SK-N-SH (cell line): ENCODE data around the gene ACE. TPM values are rescaled to one million over a fixed set of nuclear protein-coding genes. Genes with fewer than 3 reads are reported as not detected.

ENCODE experiments used
- CTCF ChIA-PET: fragments of 300-600, 350-600 bp; formaldehyde crosslinking; extraction: SDS; loops from one replicate; lab custom pipeline; 2021; lab: Yijun Ruan, JAX
- POLR2A ChIA-PET: fragments of 350-600 bp; sonication (Branson Sonifier 250); formaldehyde crosslinking; extraction: SDS; loops from one replicate; lab custom pipeline; 2020; ENCODE audit warnings: antibody characterized with exemption, inconsistent platforms; lab: Yijun Ruan, JAX
- DNase-seq: peaks from one replicate; pipeline ENCODE4 v3.0.0; 2012
- H2AFZ ChIP-seq: fragments of 200-600 bp; sonication (generic); 2 replicates; pipeline ENCODE4 v1.8.1; 2016; ENCODE audit warnings: antibody characterized with exemption, mild to moderate bottlenecking, low read depth
- H3F3A ChIP-seq: fragments of 200-600 bp; sonication (generic); replicated peaks from 2 replicates; pipeline ENCODE3; 2016; ENCODE audit warnings: antibody characterized with exemption, mild to moderate bottlenecking; ENCODE audit not compliant: insufficient read depth
- H3K27ac ChIP-seq, 2 experiments: fragments of 200-500 bp in 1 of 2; fragments of 200-600 bp in 1 of 2; sonication (Bioruptor generic) in 1 of 2; sonication (generic), shearing (Covaris generic) in 1 of 2; 2 replicates each; pipeline versions ENCODE4 v1.5.1 to v1.6.1; 2014 to 2016; ENCODE audit warnings: low read depth in 2 of 2, inconsistent platforms in 1 of 2, low read length in 1 of 2, mild to moderate bottlenecking in 1 of 2, mixed read lengths in 1 of 2
- H3K27me3 ChIP-seq: fragments of 200-600 bp; sonication (generic), shearing (Covaris generic); 2 replicates; pipeline ENCODE4 v1.6.1; 2016; ENCODE audit warnings: mixed run types; ENCODE audit not compliant: insufficient read depth
- H3K36me3 ChIP-seq, 2 experiments: fragments of 200-500 bp in 1 of 2; fragments of 200-600 bp in 1 of 2; sonication (Bioruptor generic) in 1 of 2; sonication (generic) in 1 of 2; replicated peaks in 1 of 2; 2 replicates each; pipeline versions ENCODE3 to v1.5.1; 2014 to 2016; ENCODE audit warnings: low read length in 1 of 2, mild to moderate bottlenecking in 1 of 2; ENCODE audit not compliant: insufficient read depth in 2 of 2, control insufficient read depth in 1 of 2
- H3K4me1 ChIP-seq, 2 experiments: fragments of 200-500 bp in 1 of 2; fragments of 200-600 bp in 1 of 2; sonication (Bioruptor generic) in 1 of 2; sonication (generic), shearing (Covaris generic) in 1 of 2; 2 replicates each; pipeline versions ENCODE4 v1.5.1 to v1.6.1; 2014 to 2016; ENCODE audit warnings: low read depth in 1 of 2, low read length in 1 of 2, mixed run types in 1 of 2; ENCODE audit not compliant: insufficient read depth in 2 of 2, control insufficient read depth in 1 of 2
- H3K4me2 ChIP-seq: fragments of 200-600 bp; sonication (generic), shearing (Covaris generic); 2 replicates; pipeline ENCODE4 v1.6.1; 2017; ENCODE audit warnings: mixed run types
- H3K4me3 ChIP-seq, 2 experiments: fragments of 200-500 bp in 1 of 2; fragments of 200-600 bp in 1 of 2; sonication (Bioruptor generic) in 1 of 2; sonication (generic), shearing (Covaris generic) in 1 of 2; 2 replicates each; pipeline versions ENCODE4 v1.5.1 to v1.8.1; 2014 to 2016; ENCODE audit warnings: low read depth in 2 of 2, inconsistent platforms in 1 of 2, low read length in 1 of 2, mild to moderate bottlenecking in 1 of 2, mixed read lengths in 1 of 2, moderate library complexity in 1 of 2
- H3K79me2 ChIP-seq: fragments of 200-600 bp; sonication (generic); 2 replicates; pipeline ENCODE4 v1.8.1; 2017; ENCODE audit warnings: mild to moderate bottlenecking; ENCODE audit not compliant: insufficient read depth
- H3K9ac ChIP-seq: fragments of 200-600 bp; sonication (generic); 2 replicates; pipeline ENCODE4 v1.6.1; 2017; ENCODE audit warnings: mixed run types
- H3K9me2 ChIP-seq: fragments of 200-600 bp; sonication (generic); 2 replicates; pipeline ENCODE4 v1.6.1; 2017; ENCODE audit warnings: mixed run types
- H3K9me3 ChIP-seq: fragments of 200-600 bp; sonication (generic); 2 replicates; pipeline ENCODE4 v1.6.1; 2017; ENCODE audit warnings: mixed run types, mild to moderate bottlenecking, moderate library complexity
- H4K20me1 ChIP-seq: fragments of 200-600 bp; sonication (generic); 2 replicates; pipeline ENCODE4 v1.6.1; 2017; ENCODE audit warnings: mild to moderate bottlenecking, mixed run types; ENCODE audit not compliant: insufficient read depth
- CHD2 ChIP-seq: fragments of 150-350 bp; IDR thresholded peaks from 2 replicates; pipeline ENCODE4 v1.6.1; 2018; ENCODE audit warnings: low read length; ENCODE audit not compliant: partially characterized antibody
- CTCF ChIP-seq: fragments of 200-600 bp; sonication (generic); IDR thresholded peaks from 2 replicates; pipeline ENCODE4 v1.6.1; 2017; ENCODE audit warnings: antibody characterized with exemption, mild to moderate bottlenecking, moderate library complexity
- EP300 ChIP-seq, 2 experiments: IDR thresholded peaks; 2 replicates each; pipeline versions ENCODE4 v1.4.0 to v1.6.1; 2012; ENCODE audit warnings: borderline replicate concordance in 1 of 2, low read depth in 1 of 2, low read length in 1 of 2
- EZH2phosphoT487 ChIP-seq: fragments of 200-600 bp; sonication (generic); IDR thresholded peaks from 2 replicates; pipeline ENCODE4 v1.6.1; 2017; ENCODE audit warnings: low read depth, mixed run types, mild to moderate bottlenecking, antibody characterized with exemption, moderate library complexity, borderline replicate concordance
- IRF3 ChIP-seq: fragments of 150-350 bp; IDR thresholded peaks from 2 replicates; pipeline ENCODE4 v1.6.1; 2016; ENCODE audit warnings: mild to moderate bottlenecking, low read depth, low read length
- JUND ChIP-seq: IDR thresholded peaks from 2 replicates; pipeline ENCODE4 v1.4.0; 2012
- MEF2A ChIP-seq: IDR thresholded peaks from 2 replicates; pipeline ENCODE4 v1.4.0; 2012; ENCODE audit warnings: low read depth, borderline replicate concordance
- NFIC ChIP-seq: IDR thresholded peaks from 2 replicates; pipeline ENCODE4 v1.4.0; 2012; ENCODE audit warnings: borderline replicate concordance
- NRF1 ChIP-seq: IDR thresholded peaks from 2 replicates; pipeline ENCODE4 v1.6.1; 2012; ENCODE audit warnings: low read depth, mild to moderate bottlenecking, low read length
- PBX3 ChIP-seq: IDR thresholded peaks from 2 replicates; pipeline ENCODE4; 2012
- POLR2AphosphoS5 ChIP-seq: IDR thresholded peaks from 2 replicates; pipeline ENCODE4 v1.6.1; 2012; ENCODE audit warnings: low read depth, low read length
- RAD21 ChIP-seq: IDR thresholded peaks from 2 replicates; pipeline ENCODE4 v1.6.1; 2012; ENCODE audit warnings: mild to moderate bottlenecking, low read length
- RFX5 ChIP-seq: IDR thresholded peaks from 2 replicates; pipeline ENCODE4 v1.6.1; 2012; ENCODE audit warnings: mild to moderate bottlenecking, improper control_type of control experiment, low read length
- SMC3 ChIP-seq: IDR thresholded peaks from 2 replicates; pipeline ENCODE4 v1.6.1; 2012; ENCODE audit warnings: low read depth, low read length, improper control_type of control experiment
- TAF1 ChIP-seq: IDR thresholded peaks from 2 replicates; pipeline ENCODE4 v1.6.1; 2012; ENCODE audit warnings: low read depth, mild to moderate bottlenecking, low read length, moderate library complexity, borderline replicate concordance
- TCF12 ChIP-seq: IDR thresholded peaks from 2 replicates; pipeline ENCODE4 v1.4.0; 2012
- USF1 ChIP-seq: IDR thresholded peaks from 2 replicates; pipeline ENCODE4 v1.4.0; 2012; ENCODE audit warnings: low read depth, borderline replicate concordance
- WGBS: methylation state at CpG from one replicate; pipeline ENCODE4 v1.1.6; 2017; ENCODE audit warnings: low lambda C conversion rate; 5-methylcytosine and 5-hydroxymethylcytosine counted together
- polyA plus RNA-seq, 3 experiments: library from polyadenylated mRNA; depleted of rRNA; stranded (reverse); fragments of >200 nt; gene quantifications; 2 replicates each; pipeline ENCODE4 v1.2.3, GENCODE V29; 2012

ACE gene
- polyA plus RNA-seq, 1 of the 3 experiments (the other 2 are of a cell fraction): 12.1 TPM

GRCh38 chr17:63505341-63505740 is 28.5 kb downstream of the ACE start:
- DNase-seq: no peak
- no peak overlapping the region for H3K9ac ChIP-seq
- H3K79me2 ChIP-seq: no peaks in the 10 kb centered on the region
- ChIA-PET POLR2A (no interaction called here), CTCF (interaction anchor here (0.7 to 1.4 kb wide), 3 partner anchors 12 to 80 kb away, joined by 3 to 6 read pairs (median 3); no protein-coding TSS in a partner anchor)
- no peak overlapping the region for H2AFZ ChIP-seq
- H3K36me3 ChIP-seq: no peaks in the 10 kb centered on the region
- H3K27ac ChIP-seq: no peak overlapping the region
- H3K27me3 ChIP-seq: peaks cover 34% of the 10 kb centered on the region
- H3K4me1 ChIP-seq: no peaks in the 10 kb centered on the region
- H3K4me3 ChIP-seq: no peak overlapping the region
- H3F3A ChIP-seq: peaks cover 7% of the 10 kb centered on the region
- TF ChIP-seq NRF1 (no peak), EP300 (IDR thresholded peaks at IDR 0.05; ENCODE audit: borderline replicate concordance in 1 of 2, low read depth in 1 of 2, low read length in 1 of 2) (no peak), RAD21 (no peak), CTCF (no peak), PBX3 (no peak), SMC3 (no peak), IRF3 (no peak), NFIC (no peak), TCF12 (no peak), USF1 (no peak), POLR2AphosphoS5 (no peak), TAF1 (no peak), JUND (no peak), CHD2 (no peak), MEF2A (no peak), EZH2phosphoT487 (no peak), RFX5 (no peak)
- H4K20me1 ChIP-seq: no peaks in the 10 kb centered on the region
- no peaks in the 10 kb centered on the region for H3K9me2 ChIP-seq
- 64% methylated on average over 9 of the region's 9 CpGs for WGBS
- H3K9me3 ChIP-seq: no peaks in the 10 kb centered on the region
- H3K4me2 ChIP-seq: no peak overlapping the region
